GM19452 (cell line): ENCODE results near the gene CRIP1.

ENCODE experiments used
- ATAC-seq: cut with Tn5 transposase; IDR thresholded peaks from one replicate; pipeline ENCODE4 v1.9.1; 2021; ENCODE audit not compliant: unreplicated experiment

Gene CRIP1

GRCh38 chr14:105503296-105503640 lies 16.6 kb downstream of the CRIP1 start:
- no peak for ATAC-seq

- no peak for ATAC-seq
Measured at GRCh38 chr14:105503935-105504692, 17.4 kb downstream of the CRIP1 start.

GRCh38 chr14:105505101-105505500 lies 18.4 kb downstream of the CRIP1 start:
- ATAC-seq = no peak

GRCh38 chr14:105507247-105507646 lies 20.6 kb downstream of the CRIP1 start:
- no peak for ATAC-seq

- no peak for ATAC-seq
Measured at GRCh38 chr14:105508069-105508468, 21.4 kb downstream of the CRIP1 start.

GRCh38 chr14:105508601-105509000 lies 21.9 kb downstream of the CRIP1 start:
- no peak for ATAC-seq

GRCh38 chr14:105517096-105517495 lies 30.4 kb downstream of the CRIP1 start:
- ATAC-seq = no peak

GRCh38 chr14:105519946-105520698 lies 33.4 kb downstream of the CRIP1 start:
- ATAC-seq = no peak

- no peak for ATAC-seq
Measured at GRCh38 chr14:105525326-105525725, 38.6 kb downstream of the CRIP1 start.

GRCh38 chr14:105525861-105526775 lies 39.4 kb downstream of the CRIP1 start, which contains the start of gene TMEM121:
TMEM121 (plus strand) TSS chr14:105526583; CDS start chr14:105528835, 2,252 bp downstream.
- no peak for ATAC-seq

- no peak for ATAC-seq
Measured at GRCh38 chr14:105526776-105527380, 40.2 kb downstream of the CRIP1 start.

- no peak for ATAC-seq
Measured at GRCh38 chr14:105527381-105527825, 40.7 kb downstream of the CRIP1 start.

- no peak for ATAC-seq
Measured at GRCh38 chr14:105527826-105528585, 41.3 kb downstream of the CRIP1 start.

- no peak for ATAC-seq
Measured at GRCh38 chr14:105528586-105529318, 42.1 kb downstream of the CRIP1 start.

- ATAC-seq = no peak
Measured at GRCh38 chr14:105529319-105529568, 42.6 kb downstream of the CRIP1 start.

- no peak for ATAC-seq
Measured at GRCh38 chr14:105529569-105530284, 43.0 kb downstream of the CRIP1 start.

- no peak for ATAC-seq
Measured at GRCh38 chr14:105530285-105531087, 43.8 kb downstream of the CRIP1 start.
